ENCODE data around the gene KCNS3.
A peak's percentile ranks its signal among the peaks of the same experiment; 100 is the strongest.

KCNS3 gene

DNA sequence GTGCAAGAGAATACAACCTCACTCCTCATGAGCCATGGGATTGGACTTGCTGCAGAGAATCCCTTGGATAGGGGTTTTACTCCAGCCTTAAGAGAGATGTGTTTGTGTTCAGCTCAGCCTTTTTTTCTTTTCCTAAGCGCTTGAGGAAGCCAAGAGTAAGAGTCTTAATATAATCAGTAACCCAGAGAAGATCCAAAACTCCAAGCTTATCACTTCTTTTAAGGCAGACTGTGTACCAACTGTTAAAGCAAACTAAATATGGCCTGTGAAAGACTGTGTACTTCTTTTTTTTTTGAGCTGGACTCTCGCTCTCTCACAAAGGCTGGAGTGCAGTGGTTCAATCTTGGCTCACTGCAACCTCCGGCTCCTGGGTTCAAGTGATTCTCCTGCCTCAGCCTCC lies 31.8 kb upstream of the KCNS3 start:
- TF ChIP-seq, protein P1, sequence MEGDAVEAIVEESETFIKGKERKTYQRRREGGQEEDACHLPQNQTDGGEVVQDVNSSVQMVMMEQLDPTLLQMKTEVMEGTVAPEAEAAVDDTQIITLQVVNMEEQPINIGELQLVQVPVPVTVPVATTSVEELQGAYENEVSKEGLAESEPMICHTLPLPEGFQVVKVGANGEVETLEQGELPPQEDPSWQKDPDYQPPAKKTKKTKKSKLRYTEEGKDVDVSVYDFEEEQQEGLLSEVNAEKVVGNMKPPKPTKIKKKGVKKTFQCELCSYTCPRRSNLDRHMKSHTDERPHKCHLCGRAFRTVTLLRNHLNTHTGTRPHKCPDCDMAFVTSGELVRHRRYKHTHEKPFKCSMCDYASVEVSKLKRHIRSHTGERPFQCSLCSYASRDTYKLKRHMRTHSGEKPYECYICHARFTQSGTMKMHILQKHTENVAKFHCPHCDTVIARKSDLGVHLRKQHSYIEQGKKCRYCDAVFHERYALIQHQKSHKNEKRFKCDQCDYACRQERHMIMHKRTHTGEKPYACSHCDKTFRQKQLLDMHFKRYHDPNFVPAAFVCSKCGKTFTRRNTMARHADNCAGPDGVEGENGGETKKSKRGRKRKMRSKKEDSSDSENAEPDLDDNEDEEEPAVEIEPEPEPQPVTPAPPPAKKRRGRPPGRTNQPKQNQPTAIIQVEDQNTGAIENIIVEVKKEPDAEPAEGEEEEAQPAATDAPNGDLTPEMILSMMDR (IDR thresholded peaks at IDR 0.05; ENCODE audit: low read depth, low read length) = no peak
- H3K4me3 ChIP-seq (replicated peaks in 1 of 2; ENCODE audit: low read depth in 2 of 2, low read length in 2 of 2) = no peak overlapping the region
- no peak for DNase-seq (ENCODE audit: low read depth in 2 of 2)

DNA sequence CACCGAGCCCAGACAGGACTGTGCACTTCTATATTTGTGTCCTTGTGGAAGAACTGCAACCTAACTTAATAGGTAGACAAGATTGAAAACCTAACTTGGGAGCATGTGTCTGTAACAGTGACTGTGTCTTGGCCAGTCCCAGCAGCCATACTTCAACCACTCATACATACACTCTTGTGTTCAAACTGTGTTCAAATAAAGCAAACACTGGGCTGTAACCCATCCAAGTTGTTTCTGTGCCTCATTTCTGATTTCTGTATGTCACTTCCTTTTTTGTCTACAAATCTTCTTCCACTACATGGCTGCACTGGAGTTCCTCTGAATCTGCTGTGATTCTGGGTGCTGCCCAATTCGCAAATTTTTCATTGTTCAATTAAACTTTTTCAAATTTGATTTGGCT lies 31.2 kb upstream of the KCNS3 start:
- H3K4me3 ChIP-seq (replicated peaks in 1 of 2; ENCODE audit: low read depth in 2 of 2, low read length in 2 of 2) = no peak overlapping the region
- TF ChIP-seq, protein P1 (IDR thresholded peaks at IDR 0.05; ENCODE audit: low read depth, low read length) = no peak
- DNase-seq (ENCODE audit: low read depth in 2 of 2) = no peak

DNA sequence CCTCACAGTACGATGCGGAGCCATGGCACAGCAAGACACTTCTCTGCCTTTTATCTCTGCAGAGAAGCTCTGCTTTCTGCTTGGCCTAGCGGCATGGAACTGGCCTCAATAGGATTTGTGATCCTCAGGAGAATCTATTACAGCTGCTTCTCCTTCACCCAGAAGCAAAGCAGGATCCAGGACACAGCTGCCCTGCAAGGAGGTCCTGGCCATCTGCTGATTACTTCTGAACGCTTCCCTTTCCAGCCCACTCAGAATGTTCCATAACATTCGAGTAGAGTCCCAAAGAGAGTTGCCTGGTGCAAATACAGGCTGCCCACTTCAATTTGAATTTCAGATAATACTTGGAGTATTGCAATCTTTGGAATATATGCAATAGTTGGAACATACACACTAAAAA lies 29.2 kb upstream of the KCNS3 start:
- DNase-seq (ENCODE audit: low read depth in 2 of 2) = no peak
- TF ChIP-seq, protein P1 (IDR thresholded peaks at IDR 0.05; ENCODE audit: low read depth, low read length) = no peak

DNA sequence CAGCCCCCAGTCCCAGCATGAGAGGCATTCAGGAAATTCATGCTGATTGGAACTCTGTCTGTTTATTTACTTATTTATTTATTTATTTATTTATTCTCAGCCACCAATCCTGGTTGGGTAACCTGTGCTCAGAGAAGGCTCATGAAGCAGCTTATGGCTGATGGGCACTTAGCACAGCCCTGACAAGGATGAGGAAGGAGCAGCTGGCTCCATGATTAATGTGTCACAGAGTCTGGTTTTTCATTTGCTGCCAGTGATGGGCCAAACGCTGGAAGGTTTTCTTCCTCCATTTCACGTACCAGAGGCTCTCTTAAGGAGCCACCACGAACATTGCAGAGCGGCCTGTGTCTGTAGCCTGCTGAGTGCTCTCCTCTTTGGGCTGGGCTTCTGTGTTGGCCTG lies 28.3 kb upstream of the KCNS3 start:
- no peak overlapping the region for H3K4me3 ChIP-seq (replicated peaks in 1 of 2; ENCODE audit: low read depth in 2 of 2, low read length in 2 of 2)
- TF ChIP-seq, protein P1 (IDR thresholded peaks at IDR 0.05; ENCODE audit: low read depth, low read length) = no peak
- DNase-seq (ENCODE audit: low read depth in 2 of 2) = no peak

More for the DNA sequence above, 29.2 kb upstream of the KCNS3 start:
- no peak overlapping the region for H3K4me3 ChIP-seq (replicated peaks in 1 of 2; ENCODE audit: low read depth in 2 of 2, low read length in 2 of 2)

DNA sequence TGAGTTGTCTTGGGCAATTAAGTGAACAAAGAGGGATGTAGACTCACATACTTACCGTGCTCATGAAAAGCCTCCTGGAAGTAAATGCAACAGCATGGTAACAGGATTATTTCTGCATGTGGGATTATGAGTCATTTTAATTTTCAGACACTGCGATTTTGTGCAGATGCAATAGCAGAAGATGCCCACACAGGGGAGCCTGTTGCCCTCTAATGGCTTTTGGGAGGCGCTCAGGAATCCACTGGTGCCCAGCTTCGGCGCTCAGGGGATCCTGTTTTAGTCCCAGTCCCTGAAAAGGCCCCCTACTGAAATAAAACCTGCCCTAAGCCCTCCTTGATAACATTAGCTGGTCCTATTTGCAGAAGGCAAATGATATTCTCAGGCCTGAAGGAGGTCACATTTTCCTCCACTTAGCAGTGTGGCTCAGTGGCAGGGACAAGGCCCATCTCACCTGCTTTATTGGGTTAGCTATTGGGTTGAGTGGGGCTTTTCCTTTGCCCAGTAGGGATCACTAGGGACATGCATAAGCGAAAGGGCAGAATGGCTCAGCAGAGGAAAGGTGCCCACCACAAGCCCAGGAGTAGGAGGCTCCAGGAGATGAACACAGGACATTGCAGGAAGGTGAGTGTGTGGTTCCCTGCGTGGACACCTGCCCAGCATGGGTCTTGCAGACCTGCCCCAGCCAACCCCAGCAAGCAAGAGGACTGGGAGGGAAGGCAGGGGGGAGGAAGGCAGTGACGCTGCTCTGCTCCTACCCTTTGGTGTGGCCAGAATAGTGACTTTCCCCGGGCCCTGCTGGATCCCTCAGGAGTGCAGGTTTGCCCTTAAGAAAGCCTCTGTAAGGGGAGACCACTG lies 26.5 kb upstream of the KCNS3 start:
- TF ChIP-seq, protein P1 (IDR thresholded peaks at IDR 0.05; ENCODE audit: low read depth, low read length) = peak; percentile 87
- peak; percentile 70 to 79 for DNase-seq (ENCODE audit: low read depth in 2 of 2)
- no peak overlapping the region for H3K4me3 ChIP-seq (replicated peaks in 1 of 2; ENCODE audit: low read depth in 2 of 2, low read length in 2 of 2)

DNA sequence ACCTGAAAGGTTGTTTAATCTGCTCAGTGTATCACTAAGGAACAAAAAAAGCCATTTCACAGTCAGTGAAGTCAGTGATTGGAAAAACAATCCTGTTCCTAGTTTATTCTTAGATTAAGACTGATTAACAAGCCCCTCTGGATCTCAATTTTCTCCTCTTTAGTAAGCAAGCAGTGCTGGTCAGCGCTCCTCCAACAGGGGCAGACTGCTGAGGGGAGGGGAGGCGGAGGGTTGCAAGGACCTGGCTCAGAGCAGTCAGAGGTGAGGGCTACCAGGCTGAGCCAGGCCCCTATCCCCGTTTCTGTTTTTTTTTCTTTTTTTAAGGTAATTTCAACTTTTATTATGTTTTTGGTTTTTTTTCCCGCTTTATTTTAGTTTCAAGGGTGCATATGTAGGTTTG lies 24.7 kb upstream of the KCNS3 start:
- TF ChIP-seq, protein P1 (IDR thresholded peaks at IDR 0.05; ENCODE audit: low read depth, low read length) = no peak
- DNase-seq (ENCODE audit: low read depth in 2 of 2) = no peak
- no peak overlapping the region for H3K4me3 ChIP-seq (replicated peaks in 1 of 2; ENCODE audit: low read depth in 2 of 2, low read length in 2 of 2)
